Upper lobe of right lung (tissue), 1 donor: Measurements from ENCODE around the gene BSG. TPM values are rescaled to one million over a fixed set of nuclear protein-coding genes. Genes with fewer than 3 reads are reported as not detected.

Source experiments
- ATAC-seq: fragments of 200-7000 bp; cut with Tn5 transposase; one replicate; pipeline ENCODE4 v1.9.1; 2020; ENCODE audit warnings: mild to moderate bottlenecking, moderate library complexity
- DNase-seq: peaks from one replicate; pipeline ENCODE4 v3.0.0-alpha.2; 2020
- H3K27ac ChIP-seq: fragments of 200-600 bp; one replicate; pipeline ENCODE4 v1.8.0; 2022
- H3K27me3 ChIP-seq: fragments of 200-600 bp; one replicate; pipeline ENCODE4 v1.8.0; 2022; ENCODE audit warnings: mild to moderate bottlenecking
- H3K36me3 ChIP-seq: fragments of 200-600 bp; one replicate; pipeline ENCODE4 v1.8.0; 2022
- H3K4me1 ChIP-seq: fragments of 200-600 bp; one replicate; pipeline ENCODE4 v1.8.0; 2022
- H3K4me3 ChIP-seq: fragments of 200-600 bp; one replicate; pipeline ENCODE4 v1.8.0; 2022; ENCODE audit warnings: mild to moderate bottlenecking
- H3K9me3 ChIP-seq: fragments of 200-600 bp; one replicate; pipeline ENCODE4 v1.8.0; 2022
- intact Hi-C: fragments of 100-400 bp; cut with DNase I; formaldehyde crosslinking; loops from one replicate; pipeline ENCODE4 v1.11.0; 2022
- total RNA-seq: library from RNA; stranded (reverse); fragmentation: NEBNext Ultra II Directional; extraction: Animal tissue kit (Norgen Biotek cat#: 25700); gene quantifications from one replicate; pipeline ENCODE4 v1.2.1, GENCODE V29; 2021
- TF ChIP-seq, protein P1 (sequence below): fragments of 200-600 bp; IDR thresholded peaks from one replicate; pipeline ENCODE4 v1.8.0; 2022; ENCODE audit warnings: antibody characterized with exemption
- donor health status: DM: no; HTN: yes; CAD: no; lungs with severe emphysema.

The BSG gene
- total RNA-seq, 1 donor from 2014 or later: 359 TPM

DNA sequence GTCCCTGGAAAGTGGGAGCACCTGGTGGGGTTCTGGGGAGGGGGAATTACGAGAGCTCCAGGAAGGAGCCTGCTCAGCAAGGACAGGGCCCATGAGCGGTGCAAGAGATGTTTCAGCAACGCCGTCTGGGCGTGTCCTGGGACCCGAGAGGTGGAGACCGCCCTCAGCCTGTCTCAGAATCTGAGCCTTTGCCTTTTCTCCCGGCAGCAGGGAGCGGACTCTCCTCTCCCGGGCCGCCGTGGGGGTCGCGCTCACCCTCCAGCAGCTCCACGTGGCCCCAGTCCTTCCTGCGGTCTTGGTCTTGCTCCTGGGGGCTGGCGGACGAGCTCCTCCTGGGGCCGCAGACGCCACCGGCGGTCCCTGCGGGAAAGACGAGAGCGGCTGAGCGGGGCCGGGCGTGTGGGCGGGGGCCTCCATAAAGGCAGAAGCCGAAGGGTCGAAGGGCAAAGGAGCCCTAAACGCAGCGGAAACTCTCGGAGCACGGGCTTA, 60.2 kb downstream of the BSG start:
- ATAC-seq (peak; percentile 43), DNase-seq (peak; percentile 79)
- Histone ChIP-seq H3K27me3 (no peaks in the 10 kb centered on the region), H3K27ac (peak overlapping the region; percentile 73), H3K36me3 (peaks cover 15% of the 10 kb centered on the region), H3K4me1 (peaks cover 22% of the 10 kb centered on the region), H3K9me3 (no peaks in the 10 kb centered on the region), H3K4me3 (peak overlapping the region; percentile 97)
- intact Hi-C loops: no loop called here
- TF ChIP-seq, protein P1, sequence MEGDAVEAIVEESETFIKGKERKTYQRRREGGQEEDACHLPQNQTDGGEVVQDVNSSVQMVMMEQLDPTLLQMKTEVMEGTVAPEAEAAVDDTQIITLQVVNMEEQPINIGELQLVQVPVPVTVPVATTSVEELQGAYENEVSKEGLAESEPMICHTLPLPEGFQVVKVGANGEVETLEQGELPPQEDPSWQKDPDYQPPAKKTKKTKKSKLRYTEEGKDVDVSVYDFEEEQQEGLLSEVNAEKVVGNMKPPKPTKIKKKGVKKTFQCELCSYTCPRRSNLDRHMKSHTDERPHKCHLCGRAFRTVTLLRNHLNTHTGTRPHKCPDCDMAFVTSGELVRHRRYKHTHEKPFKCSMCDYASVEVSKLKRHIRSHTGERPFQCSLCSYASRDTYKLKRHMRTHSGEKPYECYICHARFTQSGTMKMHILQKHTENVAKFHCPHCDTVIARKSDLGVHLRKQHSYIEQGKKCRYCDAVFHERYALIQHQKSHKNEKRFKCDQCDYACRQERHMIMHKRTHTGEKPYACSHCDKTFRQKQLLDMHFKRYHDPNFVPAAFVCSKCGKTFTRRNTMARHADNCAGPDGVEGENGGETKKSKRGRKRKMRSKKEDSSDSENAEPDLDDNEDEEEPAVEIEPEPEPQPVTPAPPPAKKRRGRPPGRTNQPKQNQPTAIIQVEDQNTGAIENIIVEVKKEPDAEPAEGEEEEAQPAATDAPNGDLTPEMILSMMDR: no peak

Other genes starting within 250 kb of the BSG start
- 43.1 TPM for gene MIER2, start 227.8 kb upstream of the BSG start, total RNA-seq
- gene C2CD4C, start 163.4 kb upstream of the BSG start, total RNA-seq: 2.6 TPM
- gene SHC2, start 111.6 kb upstream of the BSG start, total RNA-seq: 37.8 TPM
- gene MADCAM1, start 76.1 kb upstream of the BSG start, total RNA-seq: 1.2 TPM
- gene TPGS1, start 65.1 kb upstream of the BSG start, total RNA-seq: 19.9 TPM
- 40.9 TPM for gene CDC34, start 40.8 kb upstream of the BSG start, total RNA-seq
- 2.9 TPM for gene GZMM, start 28.5 kb upstream of the BSG start, total RNA-seq
- 0.52 TPM for gene HCN2, start 17.3 kb downstream of the BSG start, total RNA-seq
- gene POLRMT, start 60.9 kb downstream of the BSG start, total RNA-seq: 36.0 TPM
- gene FGF22, start 67.3 kb downstream of the BSG start, total RNA-seq: 0.52 TPM
- gene RNF126, start 90.6 kb downstream of the BSG start, total RNA-seq: 32.9 TPM
- 114 TPM for gene FSTL3, start 103.8 kb downstream of the BSG start, total RNA-seq
- gene PRSS57, start 122.9 kb downstream of the BSG start, total RNA-seq: not detected
- 56.9 TPM for gene PALM, start 136.3 kb downstream of the BSG start, total RNA-seq
- 15.9 TPM for gene MISP, start 178.5 kb downstream of the BSG start, total RNA-seq
- 245 TPM for gene PTBP1, start 224.9 kb downstream of the BSG start, total RNA-seq
- 0.46 TPM for gene PLPPR3, start 249.4 kb downstream of the BSG start, total RNA-seq